Glutamatergic neuron (in vitro differentiated cells): ENCODE measurements around the gene NLRC3. TPM values are rescaled to one million over a fixed set of nuclear protein-coding genes. Genes with fewer than 3 reads are reported as not detected.

Experiments used
- DNase-seq: peaks from one replicate; pipeline ENCODE4 v3.0.0; 2022
- H3K27ac Mint-ChIP-seq: one replicate; pipeline ENCODE4 v1.8.0; 2020; ENCODE audit warnings: mild to moderate bottlenecking, mixed read lengths, inconsistent platforms; ENCODE audit not compliant: unreplicated experiment
- H3K27me3 Mint-ChIP-seq: one replicate; pipeline ENCODE4 v1.8.0; 2020; ENCODE audit warnings: mild to moderate bottlenecking, moderate library complexity, mixed read lengths, inconsistent platforms; ENCODE audit not compliant: unreplicated experiment
- H3K36me3 Mint-ChIP-seq: one replicate; pipeline ENCODE4 v1.8.0; 2020; ENCODE audit warnings: mild to moderate bottlenecking, mixed read lengths, inconsistent platforms; ENCODE audit not compliant: unreplicated experiment
- H3K4me1 Mint-ChIP-seq: one replicate; pipeline ENCODE4 v1.8.0; 2020; ENCODE audit warnings: mild to moderate bottlenecking, low read depth, mixed read lengths, inconsistent platforms; ENCODE audit not compliant: unreplicated experiment
- H3K4me3 Mint-ChIP-seq: one replicate; pipeline ENCODE4 v1.8.0; 2020; ENCODE audit warnings: mild to moderate bottlenecking, mixed read lengths, inconsistent platforms; ENCODE audit not compliant: unreplicated experiment
- H3K9me3 Mint-ChIP-seq: one replicate; pipeline ENCODE4 v1.8.0; 2020; ENCODE audit warnings: mild to moderate bottlenecking, moderate library complexity, mixed read lengths, inconsistent platforms; ENCODE audit not compliant: unreplicated experiment
- CTCF ChIP-seq: fragments of 200-600 bp; sonication (generic); IDR thresholded peaks from one replicate; pipeline ENCODE4 v1.5.0; 2021; ENCODE audit not compliant: partially characterized antibody, unreplicated experiment
- total RNA-seq: library from RNA; stranded (reverse); fragmentation: NEBNext Ultra II Directional; extraction: Animal tissue kit (Norgen Biotek cat#: 25700); gene quantifications from one replicate; pipeline ENCODE4 v1.2.1, GENCODE V29; 2021; ENCODE audit not compliant: unreplicated experiment

The NLRC3 gene
- total RNA-seq, 1 donor from 2014 or later = not detected

- Mint-ChIP-seq H3K4me3 (no peak overlapping the region), H3K36me3 (peaks cover 14% of the 10 kb centered on the region)
Measured at GRCh38 chr16:3590736-3591435, 13.7 kb upstream of the NLRC3 start.

GRCh38 chr16:3589991-3590701 lies 12.9 kb upstream of the NLRC3 start:
- no peak for DNase-seq
- no peak for TF ChIP-seq CTCF
- H3K27me3 Mint-ChIP-seq = no peaks in the 10 kb centered on the region
- H3K4me3 Mint-ChIP-seq = no peak overlapping the region
- H3K36me3 Mint-ChIP-seq = peaks cover 14% of the 10 kb centered on the region
- no peak overlapping the region for H3K27ac Mint-ChIP-seq
- no peaks in the 10 kb centered on the region for H3K9me3 Mint-ChIP-seq
- no peaks in the 10 kb centered on the region for H3K4me1 Mint-ChIP-seq

More at GRCh38 chr16:3590736-3591435, 13.7 kb upstream of the NLRC3 start:
- no peak for TF ChIP-seq CTCF
- no peaks in the 10 kb centered on the region for H3K4me1 Mint-ChIP-seq
- H3K9me3 Mint-ChIP-seq = no peaks in the 10 kb centered on the region
- no peak overlapping the region for H3K27ac Mint-ChIP-seq
- no peak for DNase-seq
- no peaks in the 10 kb centered on the region for H3K27me3 Mint-ChIP-seq

- Mint-ChIP-seq H3K27me3 (no peaks in the 10 kb centered on the region), H3K27ac (no peak overlapping the region), H3K9me3 (no peaks in the 10 kb centered on the region), H3K4me3 (no peak overlapping the region), H3K36me3 (peaks cover 14% of the 10 kb centered on the region), H3K4me1 (no peaks in the 10 kb centered on the region)
- TF ChIP-seq CTCF = no peak
- no peak for DNase-seq
Measured at GRCh38 chr16:3589441-3589921, 12.3 kb upstream of the NLRC3 start.

- no peaks in the 10 kb centered on the region for H3K27me3 Mint-ChIP-seq
- no peak overlapping the region for H3K27ac Mint-ChIP-seq
- no peaks in the 10 kb centered on the region for H3K9me3 Mint-ChIP-seq
- no peak overlapping the region for H3K4me3 Mint-ChIP-seq
- DNase-seq = no peak
- peaks cover 14% of the 10 kb centered on the region for H3K36me3 Mint-ChIP-seq
- no peak for TF ChIP-seq CTCF
- H3K4me1 Mint-ChIP-seq = no peaks in the 10 kb centered on the region
Measured at GRCh38 chr16:3589001-3589400, 11.8 kb upstream of the NLRC3 start.

GRCh38 chr16:3587547-3588110 lies 10.4 kb upstream of the NLRC3 start:
- no peaks in the 10 kb centered on the region for H3K4me1 Mint-ChIP-seq
- H3K36me3 Mint-ChIP-seq = peaks cover 14% of the 10 kb centered on the region
- DNase-seq = no peak
- no peak overlapping the region for H3K27ac Mint-ChIP-seq
- no peaks in the 10 kb centered on the region for H3K27me3 Mint-ChIP-seq
- TF ChIP-seq CTCF = no peak
- no peaks in the 10 kb centered on the region for H3K9me3 Mint-ChIP-seq
- H3K4me3 Mint-ChIP-seq = no peak overlapping the region
